WI38 (cell line): ENCODE results near the gene ELMO1.

Source experiments
- H3K4me3 ChIP-seq: 2 replicates; pipeline ENCODE4 v1.5.1; 2011; ENCODE audit warnings: low read depth, mild to moderate bottlenecking, control low read depth, low read length
- CTCF ChIP-seq: IDR thresholded peaks from 2 replicates; pipeline ENCODE4 v1.5.1; 2012; ENCODE audit warnings: low read depth, mild to moderate bottlenecking, control low read depth, low read length

ELMO1 gene

DNA sequence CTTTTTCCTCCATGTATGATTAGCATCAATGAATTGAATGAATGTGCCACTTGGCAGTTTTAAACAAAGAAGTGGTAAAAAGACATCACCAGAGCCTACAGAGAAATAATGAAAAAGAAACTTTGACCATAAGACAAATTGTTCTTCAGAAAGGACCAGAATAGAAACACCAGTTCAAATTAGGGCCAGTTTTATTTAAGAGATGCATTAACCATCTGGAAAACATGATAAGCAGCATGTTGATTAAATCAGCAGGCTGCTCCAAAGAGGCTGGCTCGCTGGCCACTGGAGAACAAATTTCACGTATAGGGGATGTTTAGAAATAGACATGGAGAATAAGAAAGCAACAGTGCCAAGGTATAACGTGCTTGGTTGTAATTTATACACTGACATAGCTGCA lies 482.0 kb downstream of the ELMO1 start:
- TF ChIP-seq CTCF = no peak
- H3K4me3 ChIP-seq = no peak overlapping the region

GRCh38 chr7:36966039-36966438 lies 482.6 kb downstream of the ELMO1 start:
- TF ChIP-seq CTCF = no peak
- H3K4me3 ChIP-seq = no peak overlapping the region

- no peak overlapping the region for H3K4me3 ChIP-seq
- no peak for TF ChIP-seq CTCF
Observed at GRCh38 chr7:36965625-36966024, 483.0 kb downstream of the ELMO1 start.

GRCh38 chr7:36964297-36964696 lies 484.4 kb downstream of the ELMO1 start:
- TF ChIP-seq CTCF = no peak
- H3K4me3 ChIP-seq = no peak overlapping the region

DNA sequence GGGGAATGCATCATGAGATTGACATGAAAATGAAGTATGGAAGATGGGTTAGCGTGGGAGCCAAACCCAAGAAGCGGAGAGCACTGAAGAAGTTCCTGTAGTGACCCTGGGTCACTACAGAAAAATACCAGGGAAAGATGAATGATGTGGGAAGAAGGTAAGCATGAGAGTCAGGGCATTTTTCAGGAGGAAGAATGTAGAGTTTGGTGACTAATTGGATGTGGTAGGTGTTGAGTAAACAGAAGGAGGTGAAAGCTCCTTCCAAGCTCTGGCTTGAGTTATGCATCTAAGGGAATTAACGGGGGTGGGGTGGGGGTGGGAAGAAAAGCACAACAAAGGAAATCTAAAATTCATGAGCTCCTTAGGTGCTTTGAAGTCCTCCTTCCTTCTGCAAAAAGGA lies 486.3 kb downstream of the ELMO1 start:
- TF ChIP-seq CTCF = no peak
- no peak overlapping the region for H3K4me3 ChIP-seq

DNA sequence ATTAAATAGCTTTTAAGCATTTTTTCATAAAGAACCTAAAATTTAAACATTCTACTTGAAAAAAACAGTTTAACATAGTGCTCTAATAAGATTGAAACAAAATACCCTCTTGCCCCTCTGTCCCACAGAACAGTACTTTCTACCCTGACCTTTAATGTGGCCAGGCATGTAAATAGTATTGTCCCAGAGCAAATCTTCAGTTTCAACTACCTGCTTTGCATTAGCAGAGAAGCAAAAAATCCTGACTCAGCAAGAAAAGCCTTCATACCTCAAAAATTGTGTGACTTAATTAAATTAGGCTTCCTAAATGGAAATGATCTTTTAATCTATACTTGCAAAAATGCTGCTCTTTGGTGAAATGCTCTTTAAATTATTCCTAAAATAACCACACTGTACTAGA lies 487.0 kb downstream of the ELMO1 start:
- H3K4me3 ChIP-seq = no peak overlapping the region
- no peak for TF ChIP-seq CTCF

- H3K4me3 ChIP-seq = no peak overlapping the region
- no peak for TF ChIP-seq CTCF
Observed at GRCh38 chr7:36961097-36961496, 487.6 kb downstream of the ELMO1 start.

DNA sequence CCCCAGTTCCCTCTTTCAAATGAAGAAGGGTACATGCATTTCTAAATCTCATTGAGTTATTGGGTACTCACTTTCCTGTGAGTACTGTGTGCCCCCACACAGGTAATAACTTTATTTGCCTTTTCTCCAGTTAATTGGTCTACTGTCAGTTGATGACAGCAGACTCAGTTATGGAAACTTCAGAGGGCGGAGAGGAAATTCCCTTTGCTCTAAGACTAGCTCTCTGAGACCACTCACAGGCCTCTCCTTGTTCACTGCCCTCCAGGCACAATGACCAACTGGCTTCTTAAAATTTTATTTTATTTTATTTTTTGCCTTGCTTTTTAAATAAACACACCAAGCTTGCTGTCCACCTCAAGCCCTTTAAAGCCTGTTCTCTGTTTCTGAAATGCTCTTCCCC lies 488.6 kb downstream of the ELMO1 start:
- no peak overlapping the region for H3K4me3 ChIP-seq
- no peak for TF ChIP-seq CTCF
